Measurements from ENCODE around the gene NT5M. TPM values are rescaled to one million over a fixed set of nuclear protein-coding genes. Genes with fewer than 3 reads are reported as not detected.
A peak's percentile ranks its signal among the peaks of the same experiment; 100 is the strongest.

The NT5M gene
- total RNA-seq, 1 donor from 2014 or later, result 4.0 TPM

GRCh38 chr17:17387498-17388362, 84.6 kb downstream of the NT5M start:
- Mint-ChIP-seq H3K27me3 (ENCODE audit: low read depth) (peaks cover 5% of the 10 kb centered on the region), H3K36me3 (ENCODE audit: low read depth) (no peaks in the 10 kb centered on the region), H3K4me1 (ENCODE audit: low read depth) (no peaks in the 10 kb centered on the region), H3K9me3 (ENCODE audit: low read depth) (no peaks in the 10 kb centered on the region), H3K4me3 (ENCODE audit: unreplicated experiment) (no peak overlapping the region), H3K27ac (ENCODE audit: unreplicated experiment) (no peak overlapping the region)
- peak; percentile 28 for TF ChIP-seq CTCF (IDR thresholded peaks at IDR 0.05)
- DNase-seq (ENCODE audit: low spot score), result no peak

DNA sequence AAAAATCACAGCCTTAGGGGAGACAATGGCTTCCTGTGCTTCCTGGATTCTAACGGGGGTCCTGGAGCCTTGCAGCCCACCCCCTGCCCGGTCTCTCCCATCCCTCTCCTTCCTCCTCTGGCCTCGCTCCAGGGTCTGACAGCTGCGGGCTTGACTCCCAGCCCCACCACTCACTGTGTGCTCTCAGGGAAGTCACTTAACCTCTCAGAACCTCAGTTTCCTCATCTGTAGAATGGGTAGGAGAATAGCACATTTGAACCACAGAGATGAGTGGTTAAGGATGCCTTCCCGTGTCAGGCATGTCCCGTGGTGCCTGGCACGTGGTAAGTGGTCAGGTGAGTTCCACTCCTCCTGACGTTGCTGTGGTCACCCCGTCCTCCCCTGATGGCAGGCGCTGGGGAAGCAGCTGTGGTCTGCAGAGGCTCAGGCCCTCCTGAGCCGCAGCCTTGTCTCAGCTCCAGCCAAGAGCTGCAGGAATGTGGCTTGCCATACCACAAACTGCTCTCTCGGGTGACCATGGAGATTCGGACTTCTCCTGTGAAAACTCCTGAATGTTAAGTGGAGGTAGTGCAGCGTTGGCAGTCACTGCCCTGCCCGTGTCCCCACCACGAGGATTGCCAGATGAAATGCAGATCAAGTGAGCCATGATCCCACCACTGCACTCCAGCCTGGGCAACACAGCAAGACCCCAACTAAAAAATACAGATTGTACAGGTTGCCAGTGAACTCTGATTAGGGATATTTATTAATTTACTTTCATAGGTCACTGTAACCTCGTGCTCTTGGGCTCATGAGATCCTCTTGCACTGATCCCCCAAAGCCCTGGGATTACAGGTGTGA, 85.7 kb downstream of the NT5M start:
- Mint-ChIP-seq H3K9me3 (ENCODE audit: low read depth) (no peaks in the 10 kb centered on the region), H3K36me3 (ENCODE audit: low read depth) (no peaks in the 10 kb centered on the region), H3K4me3 (ENCODE audit: unreplicated experiment) (no peak overlapping the region), H3K27ac (ENCODE audit: unreplicated experiment) (no peak overlapping the region), H3K4me1 (ENCODE audit: low read depth) (no peaks in the 10 kb centered on the region), H3K27me3 (ENCODE audit: low read depth) (peaks cover 2% of the 10 kb centered on the region)
- DNase-seq (ENCODE audit: low spot score), result no peak
- TF ChIP-seq CTCF (IDR thresholded peaks at IDR 0.05), result no peak

DNA sequence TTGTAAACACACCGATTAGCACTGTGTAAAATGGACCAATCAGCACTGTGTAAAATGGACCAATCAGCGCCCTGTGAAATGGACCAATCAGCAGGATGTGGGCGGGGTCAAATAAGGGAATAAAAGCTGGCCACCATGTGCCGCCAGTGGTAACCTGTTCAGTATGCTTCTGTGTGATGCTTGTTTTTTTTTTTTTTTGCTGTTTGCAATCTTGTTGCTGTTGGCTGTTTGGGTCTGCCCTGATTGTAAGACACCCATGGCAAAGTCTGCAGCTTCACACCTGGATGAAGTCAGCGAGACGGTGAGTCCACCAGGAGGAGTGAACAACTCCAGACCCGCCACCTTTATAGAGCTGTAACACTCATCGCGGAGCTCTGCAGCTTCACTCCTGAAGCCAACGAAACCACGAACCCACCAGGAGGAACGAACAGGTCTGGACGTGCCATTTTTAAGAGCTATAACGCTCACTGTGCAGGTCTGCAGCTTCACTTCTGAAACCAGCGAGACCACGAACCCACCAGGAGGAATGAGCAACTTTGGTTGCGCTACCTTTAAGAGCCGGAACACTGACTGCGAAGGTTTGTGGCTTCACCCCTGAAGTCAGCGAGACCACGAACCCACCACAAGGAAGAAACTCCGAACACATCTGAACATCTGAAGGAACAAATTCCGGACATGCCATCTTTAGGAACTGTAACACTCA, 88.6 kb downstream of the NT5M start:
- DNase-seq (ENCODE audit: low spot score), result no peak
- TF ChIP-seq CTCF (IDR thresholded peaks at IDR 0.05), result no peak
- no peak overlapping the region for H3K4me3 Mint-ChIP-seq (ENCODE audit: unreplicated experiment)
- H3K36me3 Mint-ChIP-seq (ENCODE audit: low read depth), result no peaks in the 10 kb centered on the region
- no peaks in the 10 kb centered on the region for H3K9me3 Mint-ChIP-seq (ENCODE audit: low read depth)
- H3K27me3 Mint-ChIP-seq (ENCODE audit: low read depth), result no peaks in the 10 kb centered on the region
- no peak overlapping the region for H3K27ac Mint-ChIP-seq (ENCODE audit: unreplicated experiment)
- no peaks in the 10 kb centered on the region for H3K4me1 Mint-ChIP-seq (ENCODE audit: low read depth)

DNA sequence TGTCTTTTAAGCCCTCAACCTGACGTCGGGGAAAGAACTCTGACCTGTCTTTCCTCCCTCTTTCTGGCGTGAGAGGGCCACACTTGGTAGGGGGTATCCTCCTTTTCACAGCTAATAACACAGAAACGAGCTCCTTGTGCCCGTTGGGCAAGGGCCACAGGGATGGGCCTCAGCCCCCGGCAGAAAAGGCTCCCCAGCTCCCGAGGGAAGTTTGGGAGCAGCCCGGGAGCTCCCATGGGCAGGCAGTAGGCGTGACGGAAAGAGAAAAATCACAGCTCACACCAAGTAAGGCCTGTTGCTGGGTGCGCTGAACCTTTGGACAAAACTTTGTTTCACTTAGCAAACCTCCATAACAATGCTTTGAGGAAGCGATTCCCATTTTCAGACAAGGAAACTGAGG, 90.8 kb downstream of the NT5M start:
- no peak for TF ChIP-seq CTCF (IDR thresholded peaks at IDR 0.05)
- Mint-ChIP-seq H3K27me3 (ENCODE audit: low read depth) (no peaks in the 10 kb centered on the region), H3K9me3 (ENCODE audit: low read depth) (no peaks in the 10 kb centered on the region), H3K36me3 (ENCODE audit: low read depth) (no peaks in the 10 kb centered on the region), H3K4me1 (ENCODE audit: low read depth) (no peaks in the 10 kb centered on the region), H3K4me3 (ENCODE audit: unreplicated experiment) (no peak overlapping the region), H3K27ac (ENCODE audit: unreplicated experiment) (no peak overlapping the region)
- no peak for DNase-seq (ENCODE audit: low spot score)

DNA sequence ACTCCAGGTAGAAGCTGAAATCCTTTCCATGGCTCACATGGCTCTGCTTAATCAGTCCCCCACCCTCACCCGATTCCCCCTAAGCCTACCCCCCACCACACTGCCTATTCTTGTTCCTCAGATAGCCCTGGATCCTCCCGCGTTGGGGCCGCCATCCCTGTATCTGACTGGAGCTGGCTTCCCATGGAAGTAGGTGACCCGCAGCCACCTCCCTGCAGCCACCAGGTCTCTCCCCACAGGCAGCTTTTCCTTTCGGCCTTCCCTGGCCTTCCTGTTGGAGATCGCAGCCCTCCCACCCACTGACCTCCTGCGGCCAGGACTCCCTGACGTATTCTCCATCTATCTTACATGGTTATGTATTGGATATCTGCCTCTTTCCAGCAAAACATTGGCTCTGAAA, 91.3 kb downstream of the NT5M start:
- TF ChIP-seq CTCF (IDR thresholded peaks at IDR 0.05), result no peak
- H3K4me3 Mint-ChIP-seq (ENCODE audit: unreplicated experiment), result no peak overlapping the region
- no peak overlapping the region for H3K27ac Mint-ChIP-seq (ENCODE audit: unreplicated experiment)
- no peaks in the 10 kb centered on the region for H3K4me1 Mint-ChIP-seq (ENCODE audit: low read depth)
- no peaks in the 10 kb centered on the region for H3K9me3 Mint-ChIP-seq (ENCODE audit: low read depth)
- no peaks in the 10 kb centered on the region for H3K36me3 Mint-ChIP-seq (ENCODE audit: low read depth)
- no peak for DNase-seq (ENCODE audit: low spot score)
- H3K27me3 Mint-ChIP-seq (ENCODE audit: low read depth), result no peaks in the 10 kb centered on the region
